GM21447 (cell line): ENCODE data around the gene KLHL25.

Source experiments
- ATAC-seq: cut with Tn5 transposase; IDR thresholded peaks from one replicate; pipeline ENCODE4 v1.9.1; 2021; ENCODE audit not compliant: unreplicated experiment

The KLHL25 gene

GRCh38 chr15:85718271-85718971, 76.3 kb downstream of the KLHL25 start:
- ATAC-seq: peak; percentile 68

- ATAC-seq: no peak
Observed at GRCh38 chr15:85717212-85717611, 77.5 kb downstream of the KLHL25 start.

DNA sequence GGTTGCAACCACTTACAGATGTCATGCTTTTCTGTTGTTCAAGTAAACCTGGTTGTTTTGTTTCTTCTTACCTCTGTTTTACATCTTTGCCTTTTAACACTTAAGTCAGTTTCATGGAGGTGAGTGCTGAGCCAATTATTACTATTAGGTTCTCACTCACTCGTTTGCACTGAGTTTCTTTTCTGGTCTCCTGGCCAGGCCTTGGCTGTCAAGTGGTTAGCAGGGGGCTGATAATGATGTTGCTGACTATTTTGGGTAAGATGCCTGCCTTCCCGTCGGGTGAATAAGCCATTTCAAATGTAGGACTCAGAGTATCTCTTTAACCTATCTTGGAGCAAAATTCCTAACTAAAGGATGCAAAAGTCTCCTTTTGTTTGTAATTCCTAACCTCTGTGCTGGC, 78.5 kb downstream of the KLHL25 start:
- ATAC-seq: no peak

DNA sequence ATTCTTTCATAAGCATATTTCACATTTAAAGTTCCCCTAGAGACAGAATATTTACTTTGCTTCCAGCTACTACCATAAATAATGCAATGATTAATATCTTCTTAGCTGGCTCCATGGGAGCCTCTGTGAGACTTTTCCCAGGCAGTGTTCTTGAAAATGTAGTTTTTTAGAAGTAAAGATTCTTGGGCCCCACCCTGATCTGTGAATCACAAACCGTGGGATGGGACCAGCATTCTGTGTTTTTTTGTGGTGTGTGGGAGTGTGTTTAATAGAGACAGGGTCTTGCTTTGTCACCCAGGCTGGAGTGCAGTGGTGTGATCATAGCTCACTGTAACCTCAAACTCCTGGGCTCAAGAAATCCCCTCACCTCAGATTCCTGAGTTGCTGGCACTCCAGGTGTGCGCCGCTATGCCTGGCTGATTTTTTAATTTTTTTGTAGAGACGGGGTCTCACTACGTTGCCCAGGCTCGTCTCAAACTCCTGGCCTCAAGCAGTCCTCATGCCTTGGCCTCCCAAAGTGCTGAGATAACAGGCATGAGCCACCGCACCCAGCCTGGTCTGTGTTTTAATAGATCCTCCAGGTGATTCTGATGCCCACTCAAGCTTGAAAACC, 83.0 kb downstream of the KLHL25 start:
- ATAC-seq: no peak

DNA sequence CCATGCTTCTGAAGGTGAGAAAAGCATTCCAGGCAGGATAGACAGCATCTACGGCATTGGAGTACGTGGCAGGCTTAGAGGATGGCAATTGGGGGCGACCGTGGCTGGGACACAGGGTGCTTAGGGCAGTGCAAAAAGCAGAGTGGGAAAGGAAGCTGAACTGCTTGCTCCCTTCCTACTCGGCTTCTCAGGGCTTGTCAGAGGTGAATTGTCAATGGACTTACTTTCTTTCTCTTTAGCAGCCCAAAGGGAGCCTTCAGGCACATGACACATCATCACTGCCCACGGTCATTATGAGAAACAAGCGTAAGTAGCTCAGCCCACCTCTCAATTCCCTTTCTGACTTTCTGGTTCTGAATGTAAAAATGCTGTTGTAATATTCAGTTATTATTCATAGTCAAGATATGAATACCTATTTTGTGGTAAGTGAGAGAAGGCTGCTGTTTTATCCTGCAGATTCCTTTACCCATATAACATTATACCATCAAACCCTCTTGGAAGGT, 84.3 kb downstream of the KLHL25 start:
- peak; percentile 57 for ATAC-seq
